AG08395 (cell line): ENCODE results near the gene IQUB.
"Not testable (repeated sequence)": the region's sequence is repeated elsewhere in the genome, so short reads cannot be mapped to it uniquely, and the experiment has no call there.

Experiments used
- DNase-seq: peaks from one replicate; pipeline ENCODE4 v3.0.0; 2012; ENCODE audit warnings: mixed read lengths, low spot score

The IQUB gene

GRCh38 chr7:123415625-123416024 is 118.8 kb downstream of the IQUB start:
- no peak for DNase-seq

GRCh38 chr7:123410273-123410904 is 124.0 kb downstream of the IQUB start:
- no peak for DNase-seq

- not testable (repeated sequence) for DNase-seq
Observed at GRCh38 chr7:123407951-123408350, 126.4 kb downstream of the IQUB start.
